Measurements from ENCODE around the gene MED14. TPM values are rescaled to one million over a fixed set of nuclear protein-coding genes. Genes with fewer than 3 reads are reported as not detected.

The MED14 gene
- total and polyA plus RNA-seq, 2 of the 13 experiments (the other 11 are each of a cell fraction or from before 2014, with no cell fraction given): 10.2 to 16.3 TPM

GRCh38 chrX:40759374-40759773 is 24.0 kb upstream of the MED14 start:
- 6% methylated on average over 1 of the region's 1 CpG for WGBS (ENCODE audit: low lambda C conversion rate)
- in situ Hi-C loops (cut with HindIII; ENCODE audit: extremely low pct_ligation_motif_present, low pct_unique_long_range_greater_than_20kb): no loop called here
- no peak for FAIRE-seq
- ATAC-seq: no peak
- H3K4me3 ChIP-seq (replicated peaks in 1 of 3; ENCODE audit: insufficient read depth in 1 of 3, low read depth in 2 of 3, low read length in 3 of 3): no peak overlapping the region
- no peaks in the 10 kb centered on the region for H3K36me3 ChIP-seq (replicated peaks in 1 of 2; ENCODE audit: control insufficient read depth in 1 of 2, insufficient read depth in 2 of 2, low read length in 2 of 2)
- H2AFZ ChIP-seq (ENCODE audit: low read length): no peak overlapping the region
- TF ChIP-seq ZNF788 (CRISPR knock-in tag; IDR thresholded peaks at IDR 0.05; ENCODE audit: borderline replicate concordance) (no peak), XRCC5 (optimal IDR thresholded peaks at IDR 0.05; ENCODE audit: low read length) (no peak), DPF2 (CRISPR knock-in tag; IDR thresholded peaks at IDR 0.05; ENCODE audit: borderline replicate concordance, low read depth) (no peak), MED1 (CRISPR knock-in tag; IDR thresholded peaks at IDR 0.05) (no peak), ZNF207 (IDR thresholded peaks at IDR 0.05; ENCODE audit: borderline replicate concordance) (no peak), CREB3 (CRISPR knock-in tag; IDR thresholded peaks at IDR 0.05) (no peak), REL (CRISPR knock-in tag; conservative IDR thresholded peaks at IDR 0.05) (no peak), BRF2 (CRISPR knock-in tag; IDR thresholded peaks at IDR 0.05) (no peak), RBFOX2 (IDR thresholded peaks at IDR 0.05; ENCODE audit: low read depth, low read length) (no peak), ERF (CRISPR knock-in tag; IDR thresholded peaks at IDR 0.05) (no peak), LBX2 (CRISPR knock-in tag; IDR thresholded peaks at IDR 0.05; ENCODE audit: borderline replicate concordance) (no peak), DBP (CRISPR knock-in tag; IDR thresholded peaks at IDR 0.05; ENCODE audit: not compliant biosample characterization) (no peak), MED13 (CRISPR knock-in tag; IDR thresholded peaks at IDR 0.05) (no peak), SIN3B (IDR thresholded peaks at IDR 0.05; ENCODE audit: low read length) (no peak), ZMYM3 (CRISPR knock-in tag; IDR thresholded peaks at IDR 0.05) (no peak), SP4 (CRISPR knock-in tag; IDR thresholded peaks at IDR 0.05) (no peak), FUBP1 (CRISPR knock-in tag; IDR thresholded peaks at IDR 0.05; ENCODE audit: borderline replicate concordance) (no peak), JUND (CRISPR knock-in tag; IDR thresholded peaks at IDR 0.05) (no peak)
- H3K9ac ChIP-seq (ENCODE audit: insufficient read depth, low read depth, low read length): no peak overlapping the region
- POLR2A ChIA-PET: no interaction called here
- H3K9me3 ChIP-seq (ENCODE audit: low read length): no peaks in the 10 kb centered on the region
- no peak for DNase-seq (ENCODE audit: low spot score)
- CTCF ChIA-PET (ENCODE audit: low intra/inter-chr PET ratio, low total read pairs): no interaction called here
- no TSS peak for BruUV-seq (replicated peaks)
- peaks cover 16% of the 10 kb centered on the region; the same call in 1 of the 2 replicates for H3K4me1 ChIP-seq (ENCODE audit: insufficient read depth, low read length)
- no peak overlapping the region for H3K27ac ChIP-seq (ENCODE audit: extremely low read length, insufficient read depth, low read length)
- no peaks in the 10 kb centered on the region for H3K79me2 ChIP-seq (ENCODE audit: insufficient read depth, low read length)
- H3K27me3 ChIP-seq (ENCODE audit: control insufficient read depth in 1 of 2, insufficient read depth in 2 of 2, low read length in 2 of 2): no peaks in the 10 kb centered on the region
- H3K4me2 ChIP-seq (ENCODE audit: low read depth, low read length): no peak overlapping the region
- intact Hi-C loops (cut with micrococcal nuclease; ENCODE audit: unreplicated experiment): no loop called here
- no peaks in the 10 kb centered on the region for H4K20me1 ChIP-seq (ENCODE audit: insufficient read depth, low read length)

Data from HepG2 (cell line).